A673 (cell line): Measurements from ENCODE around the gene ELF1.
"Not testable (repeated sequence)": the region's sequence is repeated elsewhere in the genome, so short reads cannot be mapped to it uniquely, and the experiment has no call there.

ENCODE experiments used
- CTCF ChIP-seq: fragments of 300-800, 200-600 bp; sonication (generic); conservative IDR thresholded peaks from 2 replicates; pipeline ENCODE4 v1.5.1; 2017; ENCODE audit warnings: low read depth, mild to moderate bottlenecking, antibody characterized with exemption, low read length, moderate library complexity, mixed read lengths
- EZH2 ChIP-seq: fragments of 200-600 bp; sonication (generic); IDR thresholded peaks from 2 replicates; pipeline ENCODE4 v1.6.1; 2017; ENCODE audit warnings: borderline replicate concordance, low read depth, mild to moderate bottlenecking, mixed read lengths, antibody characterized with exemption, low read length; ENCODE audit not compliant: poor library complexity, severe bottlenecking

- TF ChIP-seq CTCF, EZH2: not testable (repeated sequence)
Observed at GRCh38 chr13:40914863-40915262, 104.3 kb downstream of the ELF1 start.
